WTC11 (cell line): ENCODE measurements around the gene SEPTIN8. TPM values are rescaled to one million over a fixed set of nuclear protein-coding genes. Genes with fewer than 3 reads are reported as not detected.

Experiments used
- ERG ChIP-seq: fragments of 250-450 bp; sonication (Bioruptor Pico); IDR thresholded peaks from 2 replicates; pipeline ENCODE4 v1.8.0; 2021; ENCODE audit warnings: mild to moderate bottlenecking
- FOXK1 ChIP-seq: sonication (generic); formaldehyde crosslinking; IDR thresholded peaks from 2 replicates; pipeline ENCODE4 v1.8.0; 2022; ENCODE audit warnings: mild to moderate bottlenecking, moderate library complexity, missing genetic modification reagents
- GTF2I ChIP-seq: fragments of 250-450 bp; sonication (Bioruptor Pico); conservative IDR thresholded peaks from 2 replicates; pipeline ENCODE4 v1.4.0; 2021; ENCODE audit warnings: mild to moderate bottlenecking
- HMGXB4 ChIP-seq: sonication (generic); formaldehyde crosslinking; IDR thresholded peaks from 2 replicates; pipeline ENCODE4 v1.8.1; 2023; ENCODE audit warnings: mild to moderate bottlenecking, moderate library complexity, missing genetic modification reagents
- JAZF1 ChIP-seq: fragments of 250-450 bp; sonication (Bioruptor Pico); IDR thresholded peaks from 2 replicates; pipeline ENCODE4 v1.9.0; 2021; ENCODE audit warnings: moderate library complexity, mild to moderate bottlenecking, inconsistent platforms
- NFATC4 ChIP-seq: fragments of 250-450 bp; sonication (Bioruptor Pico); IDR thresholded peaks from 2 replicates; pipeline ENCODE4 v1.9.0; 2021; ENCODE audit warnings: mild to moderate bottlenecking
- NFE2L1 ChIP-seq: sonication (generic); formaldehyde crosslinking; IDR thresholded peaks from 2 replicates; pipeline ENCODE4 v1.8.1; 2023; ENCODE audit warnings: missing genetic modification reagents
- NFYB ChIP-seq: sonication (generic); formaldehyde crosslinking; conservative IDR thresholded peaks from 2 replicates; pipeline ENCODE4 v1.8.0; 2022; ENCODE audit warnings: low read depth, missing genetic modification reagents
- PRDM15 ChIP-seq: sonication (generic); formaldehyde crosslinking; IDR thresholded peaks from 2 replicates; pipeline ENCODE4 v1.8.0; 2022; ENCODE audit warnings: missing genetic modification reagents
- SMAD4 ChIP-seq: sonication (generic); formaldehyde crosslinking; IDR thresholded peaks from 2 replicates; pipeline ENCODE4 v1.8.0; 2022; ENCODE audit warnings: mild to moderate bottlenecking, missing genetic modification reagents
- SOX15 ChIP-seq: fragments of 250-450 bp; sonication (Bioruptor Pico); IDR thresholded peaks from 2 replicates; pipeline ENCODE4 v1.9.0; 2021; ENCODE audit warnings: mild to moderate bottlenecking
- USF1 ChIP-seq: sonication (generic); formaldehyde crosslinking; IDR thresholded peaks from 2 replicates; pipeline ENCODE4 v1.8.0; 2022; ENCODE audit warnings: mild to moderate bottlenecking, missing genetic modification reagents
- ZNF138 ChIP-seq: sonication (generic); formaldehyde crosslinking; conservative IDR thresholded peaks from 2 replicates; pipeline ENCODE4 v1.8.1; 2022; ENCODE audit warnings: mild to moderate bottlenecking, moderate library complexity, missing genetic modification reagents
- ZNF232 ChIP-seq: sonication (generic); formaldehyde crosslinking; IDR thresholded peaks from 2 replicates; pipeline ENCODE4 v1.8.0; 2022; ENCODE audit warnings: mild to moderate bottlenecking, missing genetic modification reagents
- ZNF263 ChIP-seq: sonication (generic); formaldehyde crosslinking; IDR thresholded peaks from 2 replicates; pipeline ENCODE4 v1.8.1; 2022; ENCODE audit warnings: low read depth, mild to moderate bottlenecking, moderate library complexity, missing genetic modification reagents
- ZNF281 ChIP-seq: sonication (generic); formaldehyde crosslinking; IDR thresholded peaks from 2 replicates; pipeline ENCODE4 v1.8.0; 2023; ENCODE audit warnings: mild to moderate bottlenecking, missing genetic modification reagents
- ZNF416 ChIP-seq: fragments of 250-450 bp; sonication (Bioruptor Pico); IDR thresholded peaks from 2 replicates; pipeline ENCODE4 v1.9.0; 2021; ENCODE audit warnings: mild to moderate bottlenecking, inconsistent platforms
- total RNA-seq: library from RNA; stranded (reverse); gene quantifications from 3 replicates; pipeline ENCODE4 v1.2.3, GENCODE V29; 2021

The SEPTIN8 gene
- total RNA-seq, 1 experiment from 2014 or later = 35.8 TPM

GRCh38 chr5:132814503-132815294 lies 37.7 kb upstream of the SEPTIN8 start (continued):
- no peak for TF ChIP-seq ZNF281 (CRISPR knock-in tag)
- no peak for TF ChIP-seq SMAD4 (CRISPR knock-in tag)
- no peak for TF ChIP-seq ZNF232 (CRISPR knock-in tag)
- no peak; the same call in 1 of the 2 replicates for TF ChIP-seq ZNF263 (CRISPR knock-in tag)
- no peak for TF ChIP-seq ERG (CRISPR knock-in tag)
- TF ChIP-seq SOX15 (CRISPR knock-in tag) = no peak
- 0 out of 2 replicates have a peak, but pooled peaks have one; percentile 38 for TF ChIP-seq HMGXB4 (CRISPR knock-in tag)
- no peak; the same call in 1 of the 2 replicates for TF ChIP-seq USF1 (CRISPR knock-in tag)
- TF ChIP-seq PRDM15 (CRISPR knock-in tag) = no peak
- TF ChIP-seq GTF2I = no peak
- peak; percentile 81; the same call in 1 of the 2 replicates for TF ChIP-seq NFE2L1
- no peak for TF ChIP-seq NFYB (CRISPR knock-in tag)
- TF ChIP-seq ZNF138 (CRISPR knock-in tag) = peak; percentile 93; the same call in 1 of the 2 replicates
- no peak for TF ChIP-seq NFATC4
- peak; percentile 70; the same call in 1 of the 2 replicates for TF ChIP-seq FOXK1 (CRISPR knock-in tag)
- 0 out of 2 replicates have a peak, but pooled peaks have one; percentile 35 for TF ChIP-seq ZNF416 (CRISPR knock-in tag)
- TF ChIP-seq JAZF1 (CRISPR knock-in tag) = no peak
